ENCODE results near the gene ORC2.

DNA sequence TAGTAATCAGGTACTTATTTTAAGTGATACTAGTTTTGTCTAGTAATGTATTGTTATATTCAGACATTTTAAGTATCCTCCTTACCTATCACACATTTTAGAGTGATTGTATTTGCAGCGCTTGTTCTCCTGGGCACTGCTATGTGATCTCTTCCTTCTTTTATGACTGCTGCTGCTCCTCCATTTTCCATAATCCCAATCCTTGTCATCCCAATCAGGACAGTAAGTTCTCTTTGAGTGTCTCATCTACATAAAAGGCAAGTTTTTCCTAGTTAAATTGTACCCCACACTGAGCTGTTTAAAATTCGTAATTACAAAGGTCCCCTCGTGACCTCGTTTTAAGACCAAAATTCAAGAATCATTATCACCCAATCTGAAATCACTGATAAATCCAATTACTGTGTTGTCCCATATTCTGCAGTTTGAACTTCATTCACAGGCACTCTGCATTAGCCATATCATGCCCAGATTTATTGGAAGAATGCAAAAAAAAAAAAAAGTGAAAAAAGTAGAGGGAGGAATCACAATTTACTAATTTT is 101.8 kb downstream of the ORC2 start:
- TF ChIP-seq EZH2 (IDR thresholded peaks at IDR 0.05; ENCODE audit: insufficient read depth, low read length) = no peak
- TF ChIP-seq, protein P1, sequence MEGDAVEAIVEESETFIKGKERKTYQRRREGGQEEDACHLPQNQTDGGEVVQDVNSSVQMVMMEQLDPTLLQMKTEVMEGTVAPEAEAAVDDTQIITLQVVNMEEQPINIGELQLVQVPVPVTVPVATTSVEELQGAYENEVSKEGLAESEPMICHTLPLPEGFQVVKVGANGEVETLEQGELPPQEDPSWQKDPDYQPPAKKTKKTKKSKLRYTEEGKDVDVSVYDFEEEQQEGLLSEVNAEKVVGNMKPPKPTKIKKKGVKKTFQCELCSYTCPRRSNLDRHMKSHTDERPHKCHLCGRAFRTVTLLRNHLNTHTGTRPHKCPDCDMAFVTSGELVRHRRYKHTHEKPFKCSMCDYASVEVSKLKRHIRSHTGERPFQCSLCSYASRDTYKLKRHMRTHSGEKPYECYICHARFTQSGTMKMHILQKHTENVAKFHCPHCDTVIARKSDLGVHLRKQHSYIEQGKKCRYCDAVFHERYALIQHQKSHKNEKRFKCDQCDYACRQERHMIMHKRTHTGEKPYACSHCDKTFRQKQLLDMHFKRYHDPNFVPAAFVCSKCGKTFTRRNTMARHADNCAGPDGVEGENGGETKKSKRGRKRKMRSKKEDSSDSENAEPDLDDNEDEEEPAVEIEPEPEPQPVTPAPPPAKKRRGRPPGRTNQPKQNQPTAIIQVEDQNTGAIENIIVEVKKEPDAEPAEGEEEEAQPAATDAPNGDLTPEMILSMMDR (IDR thresholded peaks at IDR 0.05; ENCODE audit: insufficient read depth, low read depth, low read length) = no peak

Measured in astrocyte (in vitro differentiated cells and primary cell).